Activated naive CD4-positive, alpha-beta T cell treated with anti-CD3 and anti-CD28 coated beads, Interleukin-2, amount 50 U/mL, for 72 hours (primary cell): ENCODE measurements around the gene SPEF2. TPM values are rescaled to one million over a fixed set of nuclear protein-coding genes. Genes with fewer than 3 reads are reported as not detected.
"Not testable (repeated sequence)": the region's sequence is repeated elsewhere in the genome, so short reads cannot be mapped to it uniquely, and the experiment has no call there.

Experiments
- ATAC-seq, 2 donors: fragments of 150-1000 bp; cut with Tn5 transposase; 2 replicates each; pipeline ENCODE4 v1.10.0; 2021; ENCODE audit warnings: mild to moderate bottlenecking in 2 of 2, moderate library complexity in 2 of 2
- DNase-seq, 2 donors: peaks; one replicate each; pipeline ENCODE4 v3.0.0; 2021 to 2022; ENCODE audit warnings: low spot score in 2 of 2
- H3K27ac Mint-ChIP-seq, 2 donors: one replicate each; pipeline ENCODE4 v1.8.0; 2022; ENCODE audit warnings: mild to moderate bottlenecking in 2 of 2, mixed read lengths in 2 of 2
- H3K36me3 Mint-ChIP-seq, 2 donors: one replicate each; pipeline ENCODE4 v1.8.0; 2022; ENCODE audit warnings: mixed read lengths in 2 of 2
- H3K9me3 Mint-ChIP-seq, 2 donors: one replicate each; pipeline ENCODE4 v1.8.0; 2022; ENCODE audit warnings: mixed read lengths in 2 of 2
- total RNA-seq, 2 donors: library from RNA; stranded (reverse); gene quantifications; one replicate each; pipeline ENCODE4 v1.2.3, GENCODE V29; 2022

SPEF2 gene
- total RNA-seq, 2 donors from 2014 or later: 3.2 to 31.2 TPM

DNA sequence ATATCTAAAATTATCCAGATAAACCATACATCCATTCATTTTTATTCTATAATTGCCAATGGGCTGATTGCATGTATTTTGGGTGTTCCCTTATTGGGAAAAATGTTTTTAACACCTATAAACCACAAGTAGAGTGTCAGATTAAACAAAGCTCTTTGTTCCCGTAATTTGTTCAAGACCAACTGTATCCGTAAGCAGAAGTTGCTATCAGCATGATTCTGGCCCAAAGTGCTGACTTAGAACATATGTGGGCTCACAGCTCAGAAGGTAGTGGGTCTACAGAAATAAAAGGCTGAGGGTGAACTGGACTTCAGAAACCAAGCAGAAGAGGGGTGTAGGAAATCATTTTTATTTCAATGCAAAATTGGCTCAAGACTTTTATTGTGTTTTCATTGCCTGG, 215.6 kb downstream of the SPEF2 start:
- peak in 1 of 2 donors; percentile 9 for DNase-seq
- Mint-ChIP-seq H3K36me3 (peaks cover 0 to 13% of the 10 kb centered on the region in 2 donors), H3K9me3 (peaks cover 0 to 3% of the 10 kb centered on the region in 2 donors), H3K27ac (peak overlapping the region; percentile 91 to 98)
- peak in 1 of 2 donors; percentile 19 for ATAC-seq

GRCh38 chr5:35835796-35836742, 218.4 kb downstream of the SPEF2 start:
- peak in 1 of 2 donors; percentile 39 for DNase-seq
- ATAC-seq: peak; percentile 69 to 74
- H3K27ac Mint-ChIP-seq: peak overlapping the region; percentile 91 to 98
- H3K36me3 Mint-ChIP-seq: peaks cover 11 to 13% of the 10 kb centered on the region in 2 donors
- peaks cover under 1 to 3% of the 10 kb centered on the region in 2 donors for H3K9me3 Mint-ChIP-seq

GRCh38 chr5:35838370-35839042, 220.8 kb downstream of the SPEF2 start:
- Mint-ChIP-seq H3K27ac (peak overlapping the region; percentile 91 to 98), H3K36me3 (peaks cover 18 to 29% of the 10 kb centered on the region in 2 donors), H3K9me3 (peaks cover 3 to 10% of the 10 kb centered on the region in 2 donors)
- DNase-seq: peak in 1 of 2 donors; percentile 43
- peak; percentile 59 to 64 for ATAC-seq

- Mint-ChIP-seq H3K9me3 (peaks cover 36 to 37% of the 10 kb centered on the region in 2 donors), H3K27ac (no peak overlapping the region), H3K36me3 (peaks cover 46 to 72% of the 10 kb centered on the region in 2 donors)
- DNase-seq (peak in 1 of 2 donors; percentile 0), ATAC-seq (no peak)
These were observed 225.2 kb downstream of the SPEF2 start for GRCh38 chr5:35842856-35843255.

DNA sequence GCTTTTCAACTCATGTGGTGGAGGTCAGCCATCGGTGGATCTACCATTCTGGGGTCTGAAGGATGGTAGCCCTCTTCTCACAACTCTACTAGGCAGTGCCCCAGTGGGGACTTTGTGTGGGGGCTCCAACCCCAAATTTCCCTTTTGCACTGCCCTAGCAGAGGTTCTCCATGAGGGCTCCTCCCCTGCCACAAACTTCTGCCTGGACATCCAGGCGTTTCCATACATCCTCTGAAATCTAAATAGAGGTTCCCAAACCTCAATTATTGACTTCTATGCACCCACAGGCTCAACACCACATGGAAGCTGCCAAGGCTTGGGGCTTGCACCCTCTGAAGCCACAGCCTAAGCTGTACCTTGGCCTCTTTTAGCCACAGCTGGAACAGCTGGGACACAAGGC, 227.8 kb downstream of the SPEF2 start:
- not testable (repeated sequence) for ATAC-seq, DNase-seq
- peaks cover 46 to 93% of the 10 kb centered on the region in 2 donors for H3K36me3 Mint-ChIP-seq
- peaks cover 36 to 43% of the 10 kb centered on the region in 2 donors for H3K9me3 Mint-ChIP-seq
- peak overlapping the region in 1 of 2 donors; percentile 88 for H3K27ac Mint-ChIP-seq

DNA sequence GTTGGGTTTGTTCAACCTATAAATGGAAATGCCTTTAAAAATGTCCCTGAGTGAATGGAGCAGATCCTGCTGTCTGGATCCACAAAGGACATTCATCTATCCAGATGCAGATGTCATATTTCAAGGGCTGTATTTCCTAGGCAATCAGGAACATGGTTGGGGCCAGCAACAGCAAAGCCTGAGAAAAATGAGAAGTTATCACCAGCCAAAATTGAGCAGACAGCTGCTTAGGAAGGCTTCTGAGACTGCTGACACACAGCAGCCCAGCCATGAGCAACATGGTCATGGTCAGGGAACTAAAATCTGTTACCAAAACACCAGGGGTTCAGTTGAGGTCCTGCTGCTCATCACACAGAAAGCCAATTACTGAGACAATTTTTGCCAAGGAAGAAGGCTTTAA, 229.8 kb downstream of the SPEF2 start:
- Mint-ChIP-seq H3K36me3 (peaks cover 51 to 91% of the 10 kb centered on the region in 2 donors), H3K9me3 (peaks cover 36 to 38% of the 10 kb centered on the region in 2 donors), H3K27ac (peak overlapping the region; percentile 55 to 88)
- ATAC-seq: no peak
- DNase-seq: no peak

DNA sequence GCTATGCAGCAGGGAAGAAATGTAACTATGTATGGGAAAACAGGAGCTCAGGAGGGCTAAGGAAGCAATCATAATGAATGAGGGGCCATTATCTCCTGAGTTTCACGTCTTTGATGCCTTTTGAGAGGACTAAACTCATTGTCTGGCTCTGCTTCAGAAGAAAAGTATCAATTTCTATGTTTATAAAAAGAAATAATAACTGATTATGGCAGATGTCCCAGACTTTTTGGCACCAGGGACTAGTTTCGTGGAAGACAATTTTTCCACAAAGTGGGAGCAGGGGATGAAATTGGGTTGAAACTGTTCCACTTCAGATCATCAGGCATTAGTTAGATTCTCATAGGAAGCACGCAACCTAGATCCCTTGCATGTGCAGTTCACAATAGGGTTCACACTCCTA, 230.3 kb downstream of the SPEF2 start:
- ATAC-seq (no peak), DNase-seq (peak in 1 of 2 donors; percentile 0)
- Mint-ChIP-seq H3K36me3 (peaks cover 54 to 91% of the 10 kb centered on the region in 2 donors), H3K9me3 (peaks cover 36 to 37% of the 10 kb centered on the region in 2 donors), H3K27ac (peak overlapping the region in 1 of 2 donors; percentile 88)

DNA sequence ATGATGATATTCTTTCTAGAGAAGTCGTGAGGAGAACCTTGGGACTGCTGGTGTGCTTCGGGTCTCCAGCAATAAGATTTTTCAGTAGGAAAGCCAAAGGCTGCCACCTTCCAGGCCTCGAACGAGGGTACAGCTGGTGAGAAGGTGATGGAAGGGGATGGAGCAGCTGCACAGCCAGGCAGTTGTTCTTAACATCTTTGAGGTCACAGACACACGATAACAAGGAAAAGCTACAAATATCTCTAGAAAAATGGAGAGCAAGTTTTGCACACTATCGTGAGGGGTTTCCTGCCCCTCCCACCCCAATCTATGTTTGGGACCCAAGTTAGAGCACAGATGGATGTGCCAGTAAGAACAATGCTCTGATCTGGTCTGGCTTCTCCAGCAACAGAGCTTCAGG, 232.2 kb downstream of the SPEF2 start:
- peaks cover 59 to 91% of the 10 kb centered on the region in 2 donors for H3K36me3 Mint-ChIP-seq
- H3K27ac Mint-ChIP-seq: peak overlapping the region in 1 of 2 donors; percentile 93
- ATAC-seq (no peak), DNase-seq (peak in 1 of 2 donors; percentile 1)
- H3K9me3 Mint-ChIP-seq: peaks cover 24 to 27% of the 10 kb centered on the region in 2 donors

- DNase-seq (no peak), ATAC-seq (no peak)
- Mint-ChIP-seq H3K36me3 (peaks cover 55 to 91% of the 10 kb centered on the region in 2 donors), H3K9me3 (peaks cover 15 to 21% of the 10 kb centered on the region in 2 donors), H3K27ac (peak overlapping the region; percentile 93 to 99)
These were observed 233.5 kb downstream of the SPEF2 start for GRCh38 chr5:35850967-35851680.

GRCh38 chr5:35852084-35852734, 234.5 kb downstream of the SPEF2 start:
- peak; percentile 45 to 59 for ATAC-seq
- Mint-ChIP-seq H3K36me3 (peaks cover 49 to 85% of the 10 kb centered on the region in 2 donors), H3K9me3 (peaks cover 6 to 12% of the 10 kb centered on the region in 2 donors), H3K27ac (peak overlapping the region; percentile 93 to 99)
- DNase-seq: peak; percentile 49 to 83

DNA sequence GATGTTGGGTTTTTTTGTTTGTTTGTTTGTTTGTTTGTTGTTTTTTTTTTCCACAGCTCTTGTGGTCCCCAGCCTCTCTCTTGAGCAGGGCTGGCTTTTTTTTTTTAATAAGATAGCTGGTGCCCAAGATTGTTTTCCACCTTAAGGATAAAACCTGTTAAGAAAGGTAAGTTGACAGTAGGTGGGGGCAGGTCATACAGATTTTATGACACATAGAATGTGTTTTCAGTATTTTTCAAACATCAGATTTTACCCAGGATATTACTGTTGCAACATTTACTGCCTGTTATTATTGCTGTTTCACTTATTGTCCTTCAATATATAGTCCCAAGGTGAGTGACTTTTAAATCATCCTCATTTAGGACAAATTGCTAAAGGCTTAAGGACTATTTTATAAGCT, 235.1 kb downstream of the SPEF2 start:
- peaks cover 49 to 85% of the 10 kb centered on the region in 2 donors for H3K36me3 Mint-ChIP-seq
- ATAC-seq (no peak), DNase-seq (no peak)
- H3K27ac Mint-ChIP-seq: peak overlapping the region; percentile 93 to 99
- peaks cover under 1 to 7% of the 10 kb centered on the region in 2 donors for H3K9me3 Mint-ChIP-seq

- Mint-ChIP-seq H3K27ac (peak overlapping the region; percentile 93 to 99), H3K9me3 (peaks cover 0 to under 1% of the 10 kb centered on the region in 2 donors), H3K36me3 (peaks cover 50 to 81% of the 10 kb centered on the region in 2 donors)
- peak; percentile 46 to 48 for ATAC-seq
- DNase-seq: peak; percentile 61 to 64
These were observed 236.0 kb downstream of the SPEF2 start for GRCh38 chr5:35853631-35854030.

DNA sequence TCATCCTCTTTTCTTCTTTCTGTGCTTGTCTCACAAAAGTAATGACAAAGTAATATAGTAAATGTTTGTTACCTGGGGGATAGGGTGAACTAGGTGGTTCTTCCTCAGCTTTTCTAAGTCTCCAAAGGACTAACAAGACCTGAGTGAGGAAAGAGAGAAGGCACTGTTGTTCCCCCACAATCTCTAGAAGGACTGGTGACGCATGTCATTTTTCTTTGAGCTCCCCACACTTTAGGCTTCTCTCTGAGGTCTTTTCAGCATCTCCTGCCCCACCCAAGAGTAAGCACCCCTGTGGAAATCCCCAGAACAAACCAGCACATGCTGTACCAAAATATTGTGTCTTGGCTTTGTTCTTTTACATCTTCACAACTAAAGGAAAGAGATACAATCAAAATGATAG, 236.6 kb downstream of the SPEF2 start:
- ATAC-seq (peak; percentile 23 to 45), DNase-seq (peak; percentile 63 to 67)
- no peaks in the 10 kb centered on the region for H3K9me3 Mint-ChIP-seq
- H3K27ac Mint-ChIP-seq: peak overlapping the region; percentile 93 to 99
- peaks cover 57 to 81% of the 10 kb centered on the region in 2 donors for H3K36me3 Mint-ChIP-seq

DNA sequence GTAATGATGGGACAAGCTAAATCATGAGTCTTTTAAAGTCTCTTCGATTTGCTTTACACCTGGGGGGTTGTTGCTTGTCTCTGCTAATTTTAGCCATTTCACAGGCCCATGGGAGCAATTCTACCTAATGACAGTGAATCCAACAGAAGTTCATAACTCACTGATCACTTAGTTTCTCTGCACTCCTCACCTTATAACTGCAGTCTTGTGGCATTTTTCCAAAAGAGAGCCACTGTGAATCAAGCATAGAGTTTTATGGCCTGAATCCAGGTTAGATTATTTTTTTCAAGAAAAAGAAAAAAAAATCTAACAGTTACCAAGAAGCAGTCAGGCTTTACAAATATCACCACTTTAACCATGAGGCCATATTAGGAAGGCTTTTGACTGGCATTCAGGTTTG, 237.5 kb downstream of the SPEF2 start:
- Mint-ChIP-seq H3K27ac (peak overlapping the region; percentile 93 to 99), H3K36me3 (peaks cover 66 to 81% of the 10 kb centered on the region in 2 donors), H3K9me3 (no peaks in the 10 kb centered on the region)
- no peak for DNase-seq
- ATAC-seq: no peak

GRCh38 chr5:35856186-35856764, 238.6 kb downstream of the SPEF2 start:
- Mint-ChIP-seq H3K36me3 (peaks cover 77 to 83% of the 10 kb centered on the region in 2 donors), H3K27ac (peak overlapping the region; percentile 93 to 99)
- H3K9me3 Mint-ChIP-seq, DNase-seq, ATAC-seq: not testable (repeated sequence)
